Measurements from ENCODE around the gene SP5.
A peak's percentile ranks its signal among the peaks of the same experiment; 100 is the strongest.

Gene SP5

DNA sequence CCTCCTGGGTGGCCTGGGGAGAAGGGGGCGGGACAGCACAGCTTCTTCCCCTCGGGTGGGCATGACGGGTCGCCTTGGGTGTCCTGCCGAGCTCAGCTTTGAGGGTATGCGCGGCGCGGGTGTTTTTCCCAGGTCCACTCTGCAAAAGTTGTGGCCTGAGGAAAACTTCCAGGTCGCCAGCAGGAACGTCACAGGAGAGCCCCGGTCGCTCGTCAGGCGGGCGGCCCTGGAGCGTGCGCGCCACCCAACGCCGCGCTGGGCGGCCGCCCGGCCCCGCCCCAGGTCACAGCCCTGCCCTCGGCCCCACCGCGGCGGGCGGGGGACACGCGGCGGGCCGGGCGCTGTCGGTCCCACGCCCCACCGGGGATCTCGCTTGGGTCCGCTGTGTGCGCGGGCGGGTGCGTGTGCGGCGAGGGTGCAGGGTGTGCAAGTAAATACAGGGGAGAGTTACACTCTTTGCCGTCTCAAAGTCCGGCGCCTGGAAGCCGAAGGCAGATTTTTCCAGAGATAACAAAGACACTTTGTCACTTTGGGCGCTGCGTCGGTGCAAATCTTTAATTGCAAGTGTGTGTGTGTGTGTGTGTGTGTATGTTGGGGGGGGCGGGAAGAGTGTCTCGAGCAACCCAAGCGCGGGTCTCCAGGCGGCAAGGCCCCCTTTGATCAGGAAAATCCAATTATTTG, 616 bp upstream of the SP5 start:
- H3K27me3 ChIP-seq: peaks cover 86 to 100% (median 96%) of the 10 kb centered on the region in 11 experiments

DNA sequence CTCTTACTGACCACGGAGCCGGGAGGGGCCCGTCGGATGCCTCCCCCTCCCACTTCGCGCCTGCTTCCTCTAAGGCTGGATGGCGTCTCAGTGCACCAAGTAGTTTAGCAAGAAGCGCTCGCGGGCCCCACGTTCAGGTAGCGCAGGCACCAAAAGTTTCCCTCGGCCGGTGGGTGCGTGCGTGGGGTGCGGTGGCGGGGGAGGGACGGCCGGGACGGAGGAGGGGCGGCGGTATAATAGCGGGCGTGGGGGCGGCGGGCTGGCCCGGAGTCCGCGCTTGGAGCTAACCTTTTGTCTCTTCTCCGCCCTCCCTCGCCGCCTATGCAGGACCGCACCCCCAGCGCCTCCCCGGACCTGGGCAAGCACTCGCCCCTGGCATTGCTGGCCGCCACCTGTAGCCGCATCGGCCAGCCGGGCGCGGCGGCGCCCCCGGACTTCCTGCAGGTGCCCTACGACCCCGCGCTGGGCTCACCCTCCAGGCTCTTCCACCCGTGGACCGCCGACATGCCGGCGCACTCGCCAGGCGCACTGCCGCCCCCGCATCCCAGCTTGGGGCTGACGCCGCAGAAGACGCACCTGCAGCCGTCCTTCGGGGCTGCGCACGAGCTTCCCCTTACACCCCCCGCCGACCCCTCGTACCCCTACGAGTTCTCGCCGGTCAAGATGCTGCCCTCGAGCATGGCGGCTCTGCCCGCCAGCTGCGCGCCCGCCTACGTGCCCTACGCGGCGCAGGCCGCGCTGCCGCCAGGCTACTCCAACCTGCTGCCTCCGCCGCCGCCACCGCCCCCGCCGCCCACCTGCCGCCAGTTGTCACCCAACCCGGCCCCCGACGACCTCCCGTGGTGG, 1.0 kb downstream of the SP5 start:
- no peaks in the 10 kb centered on the region; a peak in 1 of 22 replicates for H3K36me3 ChIP-seq
- H3K9ac ChIP-seq: no peak overlapping the region
- peaks cover 74 to 84% (median 82%) of the 10 kb centered on the region in 11 experiments for H3K27me3 ChIP-seq
- H3K4me1 ChIP-seq: peaks cover 6 to 23% (median 17%) of the 10 kb centered on the region in 10 experiments; a peak in 17 of 20 replicates
- TF ChIP-seq Cebpa-rat (IDR thresholded peaks at IDR 0.05): no peak
- peak overlapping the region; percentile 57 to 73 (median 62); a peak in 14 of 20 replicates for H3K4me3 ChIP-seq
- peaks cover 0 to 19% (median 9%) of the 10 kb centered on the region in 11 experiments; a peak in 9 of 22 replicates for H4K20me1 ChIP-seq
- no peak overlapping the region for H3K27ac ChIP-seq
- peak overlapping the region; percentile 78 to 94 (median 88); a peak in 21 of 22 replicates for H3K4me2 ChIP-seq
- peaks cover 47 to 67% (median 59%) of the 10 kb centered on the region in 11 experiments for H3K9me3 ChIP-seq (replicated peaks in 1 of 11)

More for the DNA sequence above, 616 bp upstream of the SP5 start:
- Histone ChIP-seq H3K4me1 (peaks cover 6 to 23% (median 17%) of the 10 kb centered on the region in 10 experiments; a peak in 17 of 20 replicates), H3K4me2 (peak overlapping the region; percentile 78 to 94 (median 88)), H3K4me3 (peak overlapping the region; percentile 57 to 73 (median 62)), H3K9ac (peak overlapping the region in 6 of 11 experiments; percentile 7 to 46 (median 32); a peak in 9 of 22 replicates), H3K36me3 (no peaks in the 10 kb centered on the region; a peak in 1 of 22 replicates), H3K9me3 (replicated peaks in 1 of 11) (peaks cover 47 to 70% (median 59%) of the 10 kb centered on the region in 11 experiments), H3K27ac (no peak overlapping the region), H4K20me1 (peaks cover 0 to 19% (median 9%) of the 10 kb centered on the region in 11 experiments; a peak in 9 of 22 replicates)
- no peak for TF ChIP-seq Cebpa-rat (IDR thresholded peaks at IDR 0.05)

DNA sequence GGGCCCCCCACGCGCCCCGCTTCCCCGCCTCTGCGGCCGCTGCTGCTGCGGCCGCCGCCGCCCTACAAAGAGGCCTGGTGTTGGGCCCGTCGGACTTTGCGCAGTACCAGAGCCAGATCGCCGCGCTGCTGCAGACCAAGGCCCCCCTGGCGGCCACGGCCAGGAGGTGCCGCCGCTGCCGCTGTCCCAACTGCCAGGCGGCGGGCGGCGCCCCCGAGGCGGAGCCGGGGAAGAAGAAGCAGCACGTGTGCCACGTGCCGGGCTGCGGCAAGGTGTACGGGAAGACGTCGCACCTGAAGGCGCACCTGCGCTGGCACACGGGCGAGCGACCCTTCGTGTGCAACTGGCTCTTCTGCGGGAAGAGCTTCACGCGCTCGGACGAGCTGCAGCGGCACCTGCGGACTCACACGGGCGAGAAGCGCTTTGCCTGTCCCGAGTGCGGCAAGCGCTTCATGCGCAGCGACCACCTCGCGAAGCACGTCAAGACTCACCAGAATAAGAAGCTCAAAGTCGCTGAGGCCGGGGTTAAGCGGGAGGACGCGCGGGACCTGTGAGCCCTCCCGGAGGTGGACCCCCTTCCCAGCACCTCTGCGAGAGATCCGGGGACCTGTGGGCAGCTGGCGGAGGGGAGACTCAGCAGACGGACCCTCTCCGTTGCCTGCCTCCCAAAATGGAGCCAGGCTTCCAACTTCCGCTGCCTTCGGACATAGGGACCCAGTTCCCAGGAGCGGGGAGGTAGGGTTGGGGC, 1.9 kb downstream of the SP5 start:
- Histone ChIP-seq H4K20me1 (peaks cover 0 to 19% (median 9%) of the 10 kb centered on the region in 11 experiments; a peak in 9 of 22 replicates), H3K9me3 (replicated peaks in 1 of 11) (peaks cover 47 to 60% (median 55%) of the 10 kb centered on the region in 11 experiments), H3K9ac (no peak overlapping the region), H3K27ac (no peak overlapping the region), H3K4me2 (no peak overlapping the region), H3K4me1 (peaks cover 6 to 23% (median 17%) of the 10 kb centered on the region in 10 experiments; a peak in 17 of 20 replicates), H3K36me3 (no peaks in the 10 kb centered on the region; a peak in 1 of 22 replicates), H3K27me3 (peaks cover 65 to 75% (median 73%) of the 10 kb centered on the region in 11 experiments), H3K4me3 (no peak overlapping the region)
- no peak for TF ChIP-seq Cebpa-rat (IDR thresholded peaks at IDR 0.05)

DNA sequence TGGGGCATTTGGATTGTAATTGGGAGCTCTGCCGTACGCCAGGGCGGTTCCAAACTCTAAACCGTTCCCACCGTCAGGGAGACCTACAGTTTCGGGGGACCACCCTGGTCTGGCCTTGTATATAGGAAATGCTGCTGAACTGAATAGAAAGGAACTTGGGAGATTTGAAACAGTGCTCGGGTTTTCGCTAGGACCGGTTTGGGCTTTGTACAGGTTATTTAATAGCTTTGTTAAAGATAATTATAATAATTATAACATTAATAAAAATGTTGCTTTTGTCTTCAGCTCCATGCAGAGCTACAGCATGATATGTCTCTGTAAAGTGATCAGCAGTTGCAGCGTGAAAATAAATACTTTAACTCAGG, 2.4 kb downstream of the SP5 start:
- peaks cover 59 to 69% (median 68%) of the 10 kb centered on the region in 11 experiments for H3K27me3 ChIP-seq

DNA sequence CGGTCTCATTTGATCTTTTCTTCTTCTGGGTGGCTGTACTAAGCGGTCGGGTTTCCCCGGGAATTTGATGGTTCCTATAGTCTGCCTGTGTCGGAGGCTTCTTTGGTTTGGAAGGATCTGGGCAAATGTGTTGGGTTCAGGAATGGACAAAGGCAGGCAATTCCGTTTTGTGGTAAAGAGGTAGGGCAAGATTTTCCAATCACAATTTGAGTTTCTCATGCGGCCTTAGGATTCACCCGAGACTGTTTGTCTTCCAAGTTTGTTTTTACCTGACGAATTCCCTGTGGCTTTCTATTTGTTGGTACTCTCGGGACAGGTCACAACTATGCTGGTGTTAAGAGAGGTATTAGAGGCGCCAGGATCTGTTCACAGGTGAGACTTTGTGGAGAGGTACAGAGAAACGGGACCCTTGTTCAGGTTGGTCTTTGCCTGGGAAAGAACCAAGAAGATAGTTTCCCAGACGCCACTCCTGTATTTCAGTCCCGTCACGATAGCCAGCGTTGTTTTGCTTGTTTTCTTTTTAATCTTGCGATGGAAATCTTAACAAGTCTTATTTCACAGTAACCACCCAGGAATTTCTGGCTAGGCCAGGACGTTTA, 3.0 kb downstream of the SP5 start:
- H3K36me3 ChIP-seq: no peaks in the 10 kb centered on the region; a peak in 1 of 22 replicates
- H3K4me1 ChIP-seq: peaks cover 6 to 23% (median 17%) of the 10 kb centered on the region in 10 experiments; a peak in 17 of 20 replicates
- no peak overlapping the region for H3K9ac ChIP-seq
- peaks cover 38 to 49% (median 44%) of the 10 kb centered on the region in 11 experiments for H3K9me3 ChIP-seq (replicated peaks in 1 of 11)
- TF ChIP-seq Cebpa-rat (IDR thresholded peaks at IDR 0.05): no peak
- no peak overlapping the region for H3K4me2 ChIP-seq
- H4K20me1 ChIP-seq: peaks cover 0 to 18% (median 8%) of the 10 kb centered on the region in 11 experiments; a peak in 9 of 22 replicates
- H3K27ac ChIP-seq: no peak overlapping the region
- H3K4me3 ChIP-seq: no peak overlapping the region
- peaks cover 54 to 64% (median 63%) of the 10 kb centered on the region in 11 experiments for H3K27me3 ChIP-seq

More for the DNA sequence above, 2.4 kb downstream of the SP5 start:
- Histone ChIP-seq H3K4me3 (no peak overlapping the region), H3K36me3 (no peaks in the 10 kb centered on the region; a peak in 1 of 22 replicates), H4K20me1 (peaks cover 0 to 19% (median 9%) of the 10 kb centered on the region in 11 experiments; a peak in 9 of 22 replicates), H3K27ac (no peak overlapping the region), H3K4me1 (peaks cover 6 to 23% (median 17%) of the 10 kb centered on the region in 10 experiments; a peak in 17 of 20 replicates), H3K9ac (no peak overlapping the region), H3K4me2 (no peak overlapping the region), H3K9me3 (replicated peaks in 1 of 11) (peaks cover 43 to 54% (median 50%) of the 10 kb centered on the region in 11 experiments)
- TF ChIP-seq Cebpa-rat (IDR thresholded peaks at IDR 0.05): no peak

DNA sequence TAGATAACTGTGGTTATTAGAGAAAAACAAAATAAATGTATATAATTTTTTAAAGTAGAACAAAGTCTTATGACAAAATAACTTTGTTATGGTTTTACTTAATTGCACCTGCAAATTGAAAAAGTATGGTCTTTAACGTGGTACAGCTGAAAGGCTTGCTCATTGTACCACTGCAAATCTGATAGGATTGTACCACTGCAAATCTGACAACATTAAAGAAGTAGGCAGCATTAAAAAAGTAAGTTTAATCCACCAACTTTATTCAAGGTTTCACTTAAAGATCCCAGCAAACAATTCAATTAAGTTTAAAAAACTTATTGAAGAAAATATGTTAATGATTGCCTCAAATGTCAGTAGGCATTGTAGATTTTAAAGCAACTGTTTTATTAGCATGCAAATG, 4.7 kb downstream of the SP5 start:
- Histone ChIP-seq H3K9ac (no peak overlapping the region), H4K20me1 (peaks cover 0 to 6% (median 0%) of the 10 kb centered on the region in 11 experiments; a peak in 3 of 22 replicates), H3K27me3 (peaks cover 37 to 47% (median 46%) of the 10 kb centered on the region in 11 experiments), H3K36me3 (no peaks in the 10 kb centered on the region; a peak in 1 of 22 replicates), H3K4me2 (no peak overlapping the region), H3K9me3 (replicated peaks in 1 of 11) (peaks cover 21 to 32% (median 27%) of the 10 kb centered on the region in 11 experiments), H3K27ac (no peak overlapping the region), H3K4me3 (no peak overlapping the region), H3K4me1 (peaks cover 6 to 10% (median 8%) of the 10 kb centered on the region in 10 experiments; a peak in 16 of 20 replicates)
- no peak for TF ChIP-seq Cebpa-rat (IDR thresholded peaks at IDR 0.05)

DNA sequence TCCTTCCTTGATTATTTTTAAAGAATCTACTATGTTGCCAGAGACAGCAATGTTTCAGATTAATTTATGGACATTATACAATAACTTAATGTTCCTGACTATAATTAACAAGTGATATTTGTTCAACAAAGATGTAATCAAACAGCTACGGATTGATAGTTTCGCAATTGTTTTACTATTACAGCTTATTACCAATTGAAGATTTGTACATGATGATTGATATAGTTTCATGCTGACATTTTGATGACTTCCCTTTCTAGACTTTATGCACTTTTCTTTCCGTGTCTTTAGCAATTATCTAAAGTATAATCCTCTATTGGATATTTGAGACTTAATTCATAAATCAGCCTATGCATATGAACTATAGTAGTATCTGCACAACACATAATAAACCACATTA, 6.5 kb downstream of the SP5 start:
- Histone ChIP-seq H3K9me3 (replicated peaks in 1 of 11) (peaks cover 8 to 13% (median 9%) of the 10 kb centered on the region in 11 experiments), H3K4me1 (no peaks in the 10 kb centered on the region), H3K4me2 (no peak overlapping the region), H3K27ac (no peak overlapping the region), H4K20me1 (no peaks in the 10 kb centered on the region), H3K36me3 (no peaks in the 10 kb centered on the region; a peak in 1 of 22 replicates), H3K27me3 (peaks cover 18 to 28% (median 27%) of the 10 kb centered on the region in 11 experiments), H3K4me3 (no peak overlapping the region), H3K9ac (no peak overlapping the region)
- TF ChIP-seq Cebpa-rat (IDR thresholded peaks at IDR 0.05): no peak

DNA sequence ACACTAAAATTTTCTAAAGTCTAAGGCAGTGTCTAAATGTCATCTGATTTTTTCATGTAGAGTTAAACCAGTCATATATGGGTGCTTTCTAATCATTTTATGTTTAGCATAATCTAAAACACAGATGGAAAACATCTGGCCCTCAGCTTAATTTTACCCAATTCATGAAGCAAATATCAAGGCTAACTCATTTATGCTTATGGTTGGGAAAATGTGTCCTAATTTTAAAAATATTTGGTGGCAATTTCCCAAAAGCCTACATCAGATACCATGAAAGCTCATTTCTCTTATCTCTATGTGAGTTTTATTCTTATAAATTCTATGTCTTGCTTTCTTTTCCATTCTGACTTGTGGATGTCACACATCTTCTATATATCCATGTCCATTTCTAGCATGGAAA, 7.2 kb downstream of the SP5 start:
- no peak for TF ChIP-seq Cebpa-rat (IDR thresholded peaks at IDR 0.05)
- H3K27me3 ChIP-seq: peaks cover 12 to 22% (median 21%) of the 10 kb centered on the region in 11 experiments
- H3K9ac ChIP-seq: no peak overlapping the region
- no peak overlapping the region for H3K4me3 ChIP-seq
- H4K20me1 ChIP-seq: no peaks in the 10 kb centered on the region
- no peaks in the 10 kb centered on the region for H3K4me1 ChIP-seq
- no peak overlapping the region for H3K27ac ChIP-seq
- no peak overlapping the region for H3K4me2 ChIP-seq
- H3K36me3 ChIP-seq: no peaks in the 10 kb centered on the region
- H3K9me3 ChIP-seq (replicated peaks in 1 of 11): peaks cover 1 to 7% (median 3%) of the 10 kb centered on the region in 11 experiments; a peak in 20 of 22 replicates

Measured in BLaER1 treated with 17β-estradiol and CSF1 and Interleukin-3, amounts not matched to agents 10 nM and 100 nM (cell line).